HepG2 (cell line): ENCODE results near the gene SPAG9. TPM values are rescaled to one million over a fixed set of nuclear protein-coding genes. Genes with fewer than 3 reads are reported as not detected.

Experiments used
- CBX1 ChIP-seq: IDR thresholded peaks from one replicate; pipeline ENCODE4 v1.6.1; 2016; ENCODE audit warnings: antibody characterized with exemption, low read depth
- MED13 ChIP-seq: sonication (generic); formaldehyde crosslinking; IDR thresholded peaks from 2 replicates; pipeline ENCODE4 v1.5.0; 2020; ENCODE audit warnings: missing genetic modification reagents
- MIXL1 ChIP-seq: IDR thresholded peaks from 2 replicates; pipeline ENCODE4 v1.6.1; 2016
- MTERF4 ChIP-seq: sonication (generic); formaldehyde crosslinking; IDR thresholded peaks from 2 replicates; pipeline ENCODE4 v1.8.0; 2023; ENCODE audit warnings: mild to moderate bottlenecking, missing genetic modification reagents
- MTF2 ChIP-seq: sonication (generic); formaldehyde crosslinking; IDR thresholded peaks from 2 replicates; pipeline ENCODE4 v1.5.0; 2020; ENCODE audit warnings: missing genetic modification reagents, borderline replicate concordance
- SP1 ChIP-seq, 2 experiments: fragments of 450-650 bp in 1 of 2; sonication (generic) in 1 of 2; formaldehyde crosslinking in 1 of 2; IDR thresholded peaks; 2 replicates each; pipeline versions ENCODE4 v1.4.0 to v1.6.1; 2016 to 2020; ENCODE audit warnings: missing genetic modification reagents in 1 of 2
- SP4 ChIP-seq: sonication (generic); formaldehyde crosslinking; IDR thresholded peaks from 2 replicates; pipeline ENCODE4 v1.8.1; 2023; ENCODE audit warnings: mild to moderate bottlenecking, missing genetic modification reagents
- ZBTB4 ChIP-seq: sonication (generic); formaldehyde crosslinking; IDR thresholded peaks from 2 replicates; pipeline ENCODE4 v1.4.0; 2020; ENCODE audit warnings: missing genetic modification reagents, mild to moderate bottlenecking, borderline replicate concordance
- ZNF143 ChIP-seq: sonication (generic); formaldehyde crosslinking; IDR thresholded peaks from 2 replicates; pipeline ENCODE4 v1.4.0; 2020; ENCODE audit warnings: missing genetic modification reagents
- ZNF432 ChIP-seq: sonication (generic); formaldehyde crosslinking; IDR thresholded peaks from 2 replicates; pipeline ENCODE4 v1.5.0; 2020; ENCODE audit warnings: missing genetic modification reagents, mild to moderate bottlenecking, borderline replicate concordance
- ZNF512B ChIP-seq: sonication (generic); formaldehyde crosslinking; IDR thresholded peaks from 2 replicates; pipeline ENCODE4 v1.5.1; 2020; ENCODE audit warnings: missing genetic modification reagents, mild to moderate bottlenecking, borderline replicate concordance
- ZNF616 ChIP-seq: sonication (generic); formaldehyde crosslinking; IDR thresholded peaks from 2 replicates; pipeline ENCODE4 v1.5.0; 2020; ENCODE audit warnings: low read depth, mild to moderate bottlenecking, missing genetic modification reagents
- ZNF775 ChIP-seq: sonication (generic); formaldehyde crosslinking; IDR thresholded peaks from 2 replicates; pipeline ENCODE4 v1.4.0; 2020; ENCODE audit warnings: missing genetic modification reagents, mild to moderate bottlenecking, moderate library complexity, borderline replicate concordance
- polyA plus RNA-seq, 8 experiments: library from polyadenylated mRNA; depleted of rRNA in 3 of 8; stranded (reverse) in 7 of 8; unstranded in 1 of 8; fragments of >200 nt; fragmentation: Illumina TruSeq in 4 of 8; extraction: Trizol in 4 of 8; gene quantifications; 2 replicates each; pipeline versions ENCODE4 v1.2.1 to v1.2.3, GENCODE V29; 2011 to 2016; ENCODE audit warnings: low read depth in 4 of 8, missing spikeins in 1 of 8, mixed read lengths in 1 of 8; ENCODE audit not compliant: insufficient read depth in 1 of 8
- total RNA-seq, 5 experiments: library from RNA; depleted of rRNA; stranded (reverse); fragments of >200 nt; fragmentation: Illumina TruSeq; extraction: Trizol; gene quantifications; 2 replicates each; pipeline ENCODE4 v1.2.3, GENCODE V29; 2016; ENCODE audit warnings: low read depth in 1 of 5
- TF ChIP-seq, protein P1 (sequence below): sonication (generic); formaldehyde crosslinking; IDR thresholded peaks from 2 replicates; pipeline ENCODE4 v1.4.0; 2020; ENCODE audit warnings: mild to moderate bottlenecking, missing genetic modification reagents
- TF ChIP-seq, protein P2 (sequence below): sonication (generic); formaldehyde crosslinking; IDR thresholded peaks from 2 replicates; pipeline ENCODE4 v1.4.0; 2020; ENCODE audit warnings: missing genetic modification reagents
- TF ChIP-seq, protein P3 (sequence below): sonication (generic); formaldehyde crosslinking; IDR thresholded peaks from 2 replicates; pipeline ENCODE4 v1.4.0; 2020; ENCODE audit warnings: mild to moderate bottlenecking, low read depth, missing genetic modification reagents

SPAG9 gene
- total and polyA plus RNA-seq, 2 of the 13 experiments (the other 11 are each of a cell fraction or from before 2014, with no cell fraction given), result 43.2 to 78.6 TPM

- TF ChIP-seq, protein P1, sequence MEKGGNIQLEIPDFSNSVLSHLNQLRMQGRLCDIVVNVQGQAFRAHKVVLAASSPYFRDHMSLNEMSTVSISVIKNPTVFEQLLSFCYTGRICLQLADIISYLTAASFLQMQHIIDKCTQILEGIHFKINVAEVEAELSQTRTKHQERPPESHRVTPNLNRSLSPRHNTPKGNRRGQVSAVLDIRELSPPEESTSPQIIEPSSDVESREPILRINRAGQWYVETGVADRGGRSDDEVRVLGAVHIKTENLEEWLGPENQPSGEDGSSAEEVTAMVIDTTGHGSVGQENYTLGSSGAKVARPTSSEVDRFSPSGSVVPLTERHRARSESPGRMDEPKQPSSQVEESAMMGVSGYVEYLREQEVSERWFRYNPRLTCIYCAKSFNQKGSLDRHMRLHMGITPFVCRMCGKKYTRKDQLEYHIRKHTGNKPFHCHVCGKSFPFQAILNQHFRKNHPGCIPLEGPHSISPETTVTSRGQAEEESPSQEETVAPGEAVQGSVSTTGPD (CRISPR knock-in tag), result no peak
- TF ChIP-seq ZNF143 (CRISPR knock-in tag) (peak; percentile 77), MTERF4 (CRISPR knock-in tag) (peak; percentile 97), SP4 (peak; percentile 96), ZNF775 (peak; percentile 98), MTF2 (CRISPR knock-in tag) (no peak), ZNF616 (peak; percentile 92), MED13 (CRISPR knock-in tag) (peak; percentile 95; the same call in 1 of the 2 replicates), ZBTB4 (peak; percentile 98; the same call in 1 of the 2 replicates), CBX1 (peak; percentile 96), ZNF432 (CRISPR knock-in tag) (peak; percentile 90; the same call in 1 of the 2 replicates), ZNF512B (CRISPR knock-in tag) (peak; percentile 44; the same call in 1 of the 2 replicates), MIXL1 (CRISPR knock-in tag) (peak; percentile 98), SP1 (IDR thresholded peaks at IDR 0.05) (no peak), SP1 (CRISPR knock-in tag; IDR thresholded peaks at IDR 0.05) (peak; percentile 97)
- TF ChIP-seq, protein P2, sequence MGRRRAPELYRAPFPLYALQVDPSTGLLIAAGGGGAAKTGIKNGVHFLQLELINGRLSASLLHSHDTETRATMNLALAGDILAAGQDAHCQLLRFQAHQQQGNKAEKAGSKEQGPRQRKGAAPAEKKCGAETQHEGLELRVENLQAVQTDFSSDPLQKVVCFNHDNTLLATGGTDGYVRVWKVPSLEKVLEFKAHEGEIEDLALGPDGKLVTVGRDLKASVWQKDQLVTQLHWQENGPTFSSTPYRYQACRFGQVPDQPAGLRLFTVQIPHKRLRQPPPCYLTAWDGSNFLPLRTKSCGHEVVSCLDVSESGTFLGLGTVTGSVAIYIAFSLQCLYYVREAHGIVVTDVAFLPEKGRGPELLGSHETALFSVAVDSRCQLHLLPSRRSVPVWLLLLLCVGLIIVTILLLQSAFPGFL (CRISPR knock-in tag), result peak; percentile 90
- TF ChIP-seq, protein P3, sequence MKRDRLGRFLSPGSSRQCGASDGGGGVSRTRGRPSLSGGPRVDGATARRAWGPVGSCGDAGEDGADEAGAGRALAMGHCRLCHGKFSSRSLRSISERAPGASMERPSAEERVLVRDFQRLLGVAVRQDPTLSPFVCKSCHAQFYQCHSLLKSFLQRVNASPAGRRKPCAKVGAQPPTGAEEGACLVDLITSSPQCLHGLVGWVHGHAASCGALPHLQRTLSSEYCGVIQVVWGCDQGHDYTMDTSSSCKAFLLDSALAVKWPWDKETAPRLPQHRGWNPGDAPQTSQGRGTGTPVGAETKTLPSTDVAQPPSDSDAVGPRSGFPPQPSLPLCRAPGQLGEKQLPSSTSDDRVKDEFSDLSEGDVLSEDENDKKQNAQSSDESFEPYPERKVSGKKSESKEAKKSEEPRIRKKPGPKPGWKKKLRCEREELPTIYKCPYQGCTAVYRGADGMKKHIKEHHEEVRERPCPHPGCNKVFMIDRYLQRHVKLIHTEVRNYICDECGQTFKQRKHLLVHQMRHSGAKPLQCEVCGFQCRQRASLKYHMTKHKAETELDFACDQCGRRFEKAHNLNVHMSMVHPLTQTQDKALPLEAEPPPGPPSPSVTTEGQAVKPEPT, result peak; percentile 97
These were observed 32.8 kb upstream of the SPAG9 start, which contains the start of gene NME1 (continued) for GRCh38 chr17:51153210-51154072.
